GM11168 (cell line): Measurements from ENCODE around the gene CD300LG.
"Not testable (repeated sequence)": the region's sequence is repeated elsewhere in the genome, so short reads cannot be mapped to it uniquely, and the experiment has no call there.

Experiments
- in situ Hi-C: fragments of 300-500 bp; cut with MboI; formaldehyde crosslinking; loops from one replicate; pipeline ENCODE4 v1.12.0; 2022; ENCODE audit warnings: low sequenced_read_pairs; ENCODE audit not compliant: unreplicated experiment

The CD300LG gene

GRCh38 chr17:43849116-43849515 lies 2.1 kb downstream of the CD300LG start:
- in situ Hi-C loops, result no loop called here

- in situ Hi-C loops, result no loop called here
Observed at GRCh38 chr17:43852571-43852970, 5.6 kb downstream of the CD300LG start.

- in situ Hi-C loops, result no loop called here
Observed at GRCh38 chr17:43853546-43853945, 6.6 kb downstream of the CD300LG start.

- in situ Hi-C loops, result no loop called here
Observed at GRCh38 chr17:43854498-43854897, 7.5 kb downstream of the CD300LG start.

GRCh38 chr17:43855061-43855460 lies 8.1 kb downstream of the CD300LG start:
- in situ Hi-C loops, result no loop called here

- in situ Hi-C loops, result no loop called here
Observed at GRCh38 chr17:43856141-43856540, 9.2 kb downstream of the CD300LG start.

- in situ Hi-C loops, result no loop called here
Observed at GRCh38 chr17:43857141-43857540, 10.2 kb downstream of the CD300LG start.

- in situ Hi-C loops, result no loop called here
Observed at GRCh38 chr17:43857957-43858600, 11.1 kb downstream of the CD300LG start.

- in situ Hi-C loops, result no loop called here
Observed at GRCh38 chr17:43860077-43860725, 13.2 kb downstream of the CD300LG start.

- in situ Hi-C loops, result no loop called here
Observed at GRCh38 chr17:43860927-43861622, 14.1 kb downstream of the CD300LG start.

GRCh38 chr17:43861960-43862359 lies 15.0 kb downstream of the CD300LG start:
- in situ Hi-C loops, result no loop called here

- in situ Hi-C loops, result no loop called here
Observed at GRCh38 chr17:43864161-43864984, 17.4 kb downstream of the CD300LG start.

GRCh38 chr17:43868226-43868994 lies 21.4 kb downstream of the CD300LG start:
- in situ Hi-C loops, result no loop called here

GRCh38 chr17:43869031-43869430 lies 22.1 kb downstream of the CD300LG start:
- in situ Hi-C loops, result not testable (repeated sequence)

GRCh38 chr17:43871946-43872690 lies 25.1 kb downstream of the CD300LG start:
- in situ Hi-C loops, result no loop called here

- in situ Hi-C loops, result no loop called here
Observed at GRCh38 chr17:43873091-43873490, 26.1 kb downstream of the CD300LG start.

GRCh38 chr17:43873815-43874214 lies 26.8 kb downstream of the CD300LG start:
- in situ Hi-C loops, result no loop called here

GRCh38 chr17:43874293-43874692 lies 27.3 kb downstream of the CD300LG start:
- in situ Hi-C loops, result no loop called here

- in situ Hi-C loops, result no loop called here
Observed at GRCh38 chr17:43875476-43876147, 28.6 kb downstream of the CD300LG start.
